Tibial nerve (tissue), 4 donors: ENCODE results near the gene PARD6A. TPM values are rescaled to one million over a fixed set of nuclear protein-coding genes. Genes with fewer than 3 reads are reported as not detected.

ENCODE experiments used
- DNase-seq, 2 donors: peaks; one replicate each; pipeline ENCODE4 v3.0.0-alpha.2; 2019; ENCODE audit warnings: low spot score in 2 of 2
- H3K27ac ChIP-seq, 4 donors: fragments of 200-600 bp; sonication (generic) in 3 of 4; one replicate each; pipeline ENCODE4 v1.5.1; 2017 to 2019; ENCODE audit warnings: mild to moderate bottlenecking in 1 of 4
- H3K27me3 ChIP-seq, 2 donors: fragments of 200-600 bp; sonication (generic) in 1 of 2; one replicate each; pipeline versions ENCODE4 v1.5.1 to v1.6.0; 2017 to 2019
- H3K36me3 ChIP-seq, 3 donors: fragments of 200-600 bp; sonication (generic); one replicate each; pipeline ENCODE4 v1.5.1; 2018 to 2019
- H3K4me1 ChIP-seq, 4 donors: fragments of 200-600 bp; sonication (generic) in 3 of 4; one replicate each; pipeline ENCODE4 v1.5.1; 2017 to 2019
- H3K4me3 ChIP-seq, 4 donors: fragments of 200-600 bp; sonication (generic) in 3 of 4; one replicate each; pipeline ENCODE4 v1.5.1; 2017 to 2019; ENCODE audit warnings: mild to moderate bottlenecking in 1 of 4, moderate library complexity in 1 of 4
- H3K9me3 ChIP-seq, 4 donors: fragments of 200-600 bp; sonication (generic) in 3 of 4; one replicate each; pipeline ENCODE4 v1.5.1; 2017 to 2019
- EP300 ChIP-seq, 2 donors: sonication (generic); formaldehyde crosslinking; IDR thresholded peaks; one replicate each; pipeline ENCODE4 v1.6.1; 2017; ENCODE audit warnings: antibody characterized with exemption in 2 of 2, mild to moderate bottlenecking in 1 of 2
- POLR2A ChIP-seq, 2 donors: fragments of 450-650 bp; IDR thresholded peaks; one replicate each; pipeline ENCODE4 v1.6.1; 2017; ENCODE audit warnings: antibody characterized with exemption in 2 of 2, mild to moderate bottlenecking in 2 of 2, moderate library complexity in 2 of 2
- WGBS, 2 donors: methylation state at CpG; one replicate each; pipeline ENCODE4 v1.1.5; 2018; 5-methylcytosine and 5-hydroxymethylcytosine counted together
- total RNA-seq, 4 donors: library from RNA; depleted of rRNA; stranded (reverse); fragments of >200 nt; gene quantifications; one replicate each; pipeline ENCODE4 v1.1.0, GENCODE V29; 2016
- TF ChIP-seq, protein P1 (sequence below), 5 experiments: fragments of 200-600 bp in 3 of 5; fragments of 450-650 bp in 2 of 5; sonication (generic) in 3 of 5; IDR thresholded peaks; one replicate each; pipeline ENCODE4 v1.5.1; 2016 to 2019; ENCODE audit warnings: antibody characterized with exemption in 5 of 5, mild to moderate bottlenecking in 3 of 5, moderate library complexity in 2 of 5

PARD6A gene
- total RNA-seq, 4 donors from 2014 or later: 3.7 to 16.2 (median 9.9) TPM

DNA sequence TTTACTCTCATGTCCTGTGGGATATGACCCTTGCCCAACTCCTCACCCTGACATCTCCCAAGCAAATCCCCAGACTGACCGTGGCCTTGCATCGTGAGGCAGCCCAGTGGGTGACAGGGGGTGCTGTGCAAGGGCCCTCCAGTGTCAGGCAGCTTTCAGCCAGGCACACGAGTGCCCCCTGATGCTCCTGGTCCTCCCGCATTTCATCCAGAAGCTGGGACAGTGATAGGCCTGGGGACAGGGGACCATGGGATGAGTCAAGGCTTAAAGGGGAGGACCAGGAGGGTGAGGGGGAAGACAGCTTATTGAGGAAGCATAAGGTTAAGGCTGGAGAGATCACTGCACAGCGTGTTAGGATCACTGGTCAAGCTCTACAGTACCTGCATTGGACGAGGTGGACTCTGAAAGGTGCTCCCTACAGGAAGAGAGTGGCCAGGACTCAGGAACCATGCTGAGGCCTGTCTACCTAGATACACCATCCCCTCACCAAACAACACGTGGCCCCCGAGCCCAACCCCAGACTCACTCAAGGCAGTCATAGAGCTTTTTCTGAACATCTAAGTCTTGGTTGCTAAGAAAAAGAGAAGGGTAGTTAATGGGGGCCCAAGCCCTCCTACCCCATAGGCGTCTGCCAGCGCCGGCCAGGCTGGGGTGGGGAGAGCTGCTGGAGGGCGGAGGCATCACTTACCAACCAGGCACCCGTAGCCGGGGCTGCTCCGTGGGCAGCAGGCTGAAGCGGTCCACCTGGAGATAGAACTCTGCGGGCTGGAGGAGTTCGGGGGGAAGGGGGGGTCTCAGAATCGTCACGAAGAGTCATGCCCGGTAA lies 1.7 kb upstream of the PARD6A start:
- DNase-seq: no peak
- 33 to 62% methylated on average over 11 to 19 of the region's 21 CpGs for WGBS, 2 donors
- Histone ChIP-seq H3K36me3 (peaks cover 0 to 42% (median 0%) of the 10 kb centered on the region in 3 donors), H3K27ac (peak overlapping the region in 2 of 4 donors; percentile 90 to 100), H3K27me3 (peaks cover 0 to 12% of the 10 kb centered on the region in 2 donors), H3K9me3 (no peaks in the 10 kb centered on the region), H3K4me3 (peak overlapping the region; percentile 64 to 92 (median 77)), H3K4me1 (peaks cover 0 to 31% (median 17%) of the 10 kb centered on the region in 4 donors)
- TF ChIP-seq, protein P1, sequence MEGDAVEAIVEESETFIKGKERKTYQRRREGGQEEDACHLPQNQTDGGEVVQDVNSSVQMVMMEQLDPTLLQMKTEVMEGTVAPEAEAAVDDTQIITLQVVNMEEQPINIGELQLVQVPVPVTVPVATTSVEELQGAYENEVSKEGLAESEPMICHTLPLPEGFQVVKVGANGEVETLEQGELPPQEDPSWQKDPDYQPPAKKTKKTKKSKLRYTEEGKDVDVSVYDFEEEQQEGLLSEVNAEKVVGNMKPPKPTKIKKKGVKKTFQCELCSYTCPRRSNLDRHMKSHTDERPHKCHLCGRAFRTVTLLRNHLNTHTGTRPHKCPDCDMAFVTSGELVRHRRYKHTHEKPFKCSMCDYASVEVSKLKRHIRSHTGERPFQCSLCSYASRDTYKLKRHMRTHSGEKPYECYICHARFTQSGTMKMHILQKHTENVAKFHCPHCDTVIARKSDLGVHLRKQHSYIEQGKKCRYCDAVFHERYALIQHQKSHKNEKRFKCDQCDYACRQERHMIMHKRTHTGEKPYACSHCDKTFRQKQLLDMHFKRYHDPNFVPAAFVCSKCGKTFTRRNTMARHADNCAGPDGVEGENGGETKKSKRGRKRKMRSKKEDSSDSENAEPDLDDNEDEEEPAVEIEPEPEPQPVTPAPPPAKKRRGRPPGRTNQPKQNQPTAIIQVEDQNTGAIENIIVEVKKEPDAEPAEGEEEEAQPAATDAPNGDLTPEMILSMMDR (IDR thresholded peaks at IDR 0.05): no peak
- TF ChIP-seq EP300 (IDR thresholded peaks at IDR 0.05) (no peak), POLR2A (IDR thresholded peaks at IDR 0.05) (no peak)

DNA sequence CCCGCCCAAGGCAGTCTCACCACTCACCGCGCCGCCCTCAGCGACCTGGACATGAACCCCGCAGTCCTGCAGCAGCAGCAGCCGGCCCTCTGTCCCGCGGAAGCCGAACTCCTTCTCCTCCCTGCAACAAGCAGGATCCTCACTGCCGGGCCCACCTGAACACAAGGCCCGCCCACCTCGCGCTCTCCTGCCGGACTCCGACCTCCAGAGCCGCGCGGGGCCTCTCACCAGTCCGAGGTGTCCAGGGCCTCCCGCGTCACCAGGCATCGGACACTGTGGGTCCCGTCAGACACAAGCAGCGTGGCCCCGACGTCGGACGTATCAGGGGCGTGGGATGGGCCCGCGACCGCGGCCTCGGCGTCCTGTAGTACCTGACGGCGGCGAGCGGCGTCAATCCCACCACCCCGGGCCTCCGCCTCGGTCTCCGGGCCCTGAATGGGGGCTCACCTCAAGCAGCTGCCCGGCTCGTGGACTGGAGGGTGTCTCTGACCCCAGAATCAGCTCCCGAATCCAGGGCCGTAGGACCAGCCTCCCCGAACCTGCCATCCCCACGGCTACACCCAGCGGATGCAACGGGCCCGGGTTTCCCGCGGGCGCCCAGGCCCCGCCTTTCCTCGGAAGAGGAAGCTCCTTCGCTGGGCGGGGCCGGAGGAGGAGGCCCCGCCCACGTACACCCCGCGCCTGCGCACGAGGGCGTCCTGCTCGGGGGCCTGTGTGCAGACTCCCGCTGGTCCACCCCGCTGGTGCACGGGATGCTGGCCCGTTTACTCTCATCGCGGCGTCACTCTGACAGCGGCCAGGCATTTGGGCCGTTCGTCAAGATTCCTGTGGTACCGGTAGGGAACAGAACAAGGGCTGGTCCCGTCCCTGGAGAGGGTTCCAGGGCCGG lies 841 bp upstream of the PARD6A start, which contains the start of gene ACD:
TSS of gene ACD (minus strand) at position 586 of the 889 bp plus-strand sequence. CDS start at position 546, 40 bp downstream.
- peak; percentile 85 to 86 for DNase-seq
- H3K4me3 ChIP-seq: peak within 1 kb of the TSS; percentile 64 to 92 (median 77)
- peaks cover 0 to 3% of the 10 kb centered on the region in 2 donors for H3K27me3 ChIP-seq
- TF ChIP-seq, protein P1 (IDR thresholded peaks at IDR 0.05): peak in 1 of 5 experiments; percentile 6
- TF ChIP-seq POLR2A (IDR thresholded peaks at IDR 0.05): peak; percentile 95
- peak; percentile 89 to 98 for TF ChIP-seq EP300 (IDR thresholded peaks at IDR 0.05)
- H3K4me1 ChIP-seq: peaks cover 0 to 34% (median 17%) of the 10 kb centered on the region in 4 donors
- peaks cover 0 to 49% (median 0%) of the 10 kb centered on the region in 3 donors for H3K36me3 ChIP-seq
- WGBS, 2 donors: 0 to 1% methylated on average over 35 to 49 of the region's 83 CpGs
- peak within 1 kb of the TSS; percentile 90 to 100 (median 96) for H3K27ac ChIP-seq
- H3K9me3 ChIP-seq: no peaks in the 10 kb centered on the region

DNA sequence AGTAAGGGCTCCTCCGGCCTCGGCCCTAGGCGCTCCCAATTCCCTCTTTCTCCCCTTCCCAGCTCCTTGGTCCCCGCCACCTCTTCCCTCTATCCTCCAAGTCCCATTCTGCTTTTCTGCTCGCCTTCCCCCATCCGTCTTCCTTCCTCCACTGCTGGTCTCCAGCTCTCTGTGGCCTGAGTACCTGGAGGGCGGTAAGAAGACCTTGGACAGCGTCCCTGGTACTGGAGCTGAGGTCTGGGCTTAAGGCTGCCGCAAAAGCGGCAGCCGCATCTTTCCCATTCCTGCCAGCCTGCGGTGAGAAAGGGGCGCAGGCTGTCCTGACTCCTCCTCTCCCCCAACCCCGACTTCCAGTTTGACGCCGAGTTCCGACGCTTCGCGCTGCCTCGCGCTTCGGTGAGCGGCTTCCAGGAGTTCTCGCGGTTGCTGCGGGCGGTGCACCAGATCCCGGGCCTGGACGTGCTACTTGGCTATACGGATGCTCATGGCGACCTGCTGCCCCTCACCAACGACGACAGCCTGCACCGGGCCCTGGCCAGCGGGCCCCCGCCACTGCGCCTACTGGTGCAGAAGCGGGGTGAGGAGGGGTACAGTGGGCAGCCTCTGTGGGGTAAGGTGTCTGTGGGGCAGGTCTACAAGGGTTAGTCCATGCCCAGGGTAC lies 471 bp downstream of the PARD6A start:
- Histone ChIP-seq H3K36me3 (peaks cover 0 to 52% (median 0%) of the 10 kb centered on the region in 3 donors), H3K9me3 (no peaks in the 10 kb centered on the region), H3K27ac (peak overlapping the region; percentile 90 to 100 (median 96)), H3K4me1 (peaks cover 0 to 47% (median 26%) of the 10 kb centered on the region in 4 donors), H3K27me3 (no peaks in the 10 kb centered on the region), H3K4me3 (peak overlapping the region; percentile 58 to 86 (median 66))
- TF ChIP-seq EP300 (IDR thresholded peaks at IDR 0.05): no peak
- TF ChIP-seq, protein P1 (IDR thresholded peaks at IDR 0.05): no peak
- peak in 1 of 2 donors; percentile 2 for TF ChIP-seq POLR2A (IDR thresholded peaks at IDR 0.05)
- DNase-seq: no peak
- 18 to 20% methylated on average over 16 to 20 of the region's 39 CpGs for WGBS, 2 donors

DNA sequence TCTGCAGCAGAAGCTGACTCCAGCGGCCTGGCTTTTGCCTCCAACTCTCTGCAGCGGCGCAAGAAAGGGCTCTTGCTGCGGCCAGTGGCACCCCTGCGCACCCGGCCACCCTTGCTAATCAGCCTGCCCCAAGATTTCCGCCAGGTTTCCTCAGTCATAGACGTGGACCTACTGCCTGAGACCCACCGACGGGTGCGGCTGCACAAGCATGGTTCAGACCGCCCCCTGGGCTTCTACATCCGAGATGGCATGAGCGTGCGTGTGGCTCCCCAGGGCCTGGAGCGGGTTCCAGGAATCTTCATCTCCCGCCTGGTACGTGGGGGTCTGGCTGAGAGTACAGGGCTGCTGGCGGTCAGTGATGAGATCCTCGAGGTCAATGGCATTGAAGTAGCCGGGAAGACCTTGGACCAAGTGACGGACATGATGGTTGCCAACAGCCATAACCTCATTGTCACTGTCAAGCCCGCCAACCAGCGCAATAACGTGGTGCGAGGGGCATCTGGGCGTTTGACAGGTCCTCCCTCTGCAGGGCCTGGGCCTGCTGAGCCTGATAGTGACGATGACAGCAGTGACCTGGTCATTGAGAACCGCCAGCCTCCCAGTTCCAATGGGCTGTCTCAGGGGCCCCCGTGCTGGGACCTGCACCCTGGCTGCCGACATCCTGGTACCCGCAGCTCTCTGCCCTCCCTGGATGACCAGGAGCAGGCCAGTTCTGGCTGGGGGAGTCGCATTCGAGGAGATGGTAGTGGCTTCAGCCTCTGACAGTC lies 1.3 kb downstream of the PARD6A start:
- H3K4me1 ChIP-seq: peaks cover 0 to 50% (median 30%) of the 10 kb centered on the region in 4 donors
- no peaks in the 10 kb centered on the region for H3K27me3 ChIP-seq
- 91% methylated on average over 13 to 33 of the region's 34 CpGs for WGBS, 2 donors
- no peak overlapping the region for H3K4me3 ChIP-seq
- H3K27ac ChIP-seq: peak overlapping the region in 2 of 4 donors; percentile 98 to 100
- no peaks in the 10 kb centered on the region for H3K9me3 ChIP-seq
- DNase-seq: no peak
- H3K36me3 ChIP-seq: peaks cover 0 to 46% (median 0%) of the 10 kb centered on the region in 3 donors
- TF ChIP-seq POLR2A (IDR thresholded peaks at IDR 0.05) (no peak), EP300 (IDR thresholded peaks at IDR 0.05) (no peak)
- TF ChIP-seq, protein P1 (IDR thresholded peaks at IDR 0.05): no peak
